Type B pancreatic cell (in vitro differentiated cells): ENCODE results near the gene ESPN. TPM values are rescaled to one million over a fixed set of nuclear protein-coding genes. Genes with fewer than 3 reads are reported as not detected.
A peak's percentile ranks its signal among the peaks of the same experiment; 100 is the strongest.

ENCODE experiments used
- DNase-seq: peaks from one replicate; pipeline ENCODE4 v3.0.0; 2021; ENCODE audit warnings: mixed read lengths; ENCODE audit not compliant: unreplicated experiment; ENCODE audit errors: extremely low spot score
- H3K27ac Mint-ChIP-seq: 2 replicates; pipeline ENCODE4 v1.8.0; 2021; ENCODE audit warnings: mild to moderate bottlenecking, mixed read lengths
- H3K27me3 Mint-ChIP-seq: 2 replicates; pipeline ENCODE4 v1.8.0; 2021; ENCODE audit warnings: mixed read lengths
- H3K36me3 Mint-ChIP-seq: 2 replicates; pipeline ENCODE4 v1.8.0; 2021; ENCODE audit warnings: mixed read lengths
- H3K4me1 Mint-ChIP-seq: one replicate; pipeline ENCODE4 v1.8.0; 2021; ENCODE audit warnings: mixed read lengths; ENCODE audit not compliant: unreplicated experiment
- H3K4me3 Mint-ChIP-seq: 2 replicates; pipeline ENCODE4 v1.8.0; 2021; ENCODE audit warnings: mild to moderate bottlenecking, mixed read lengths
- H3K9me3 Mint-ChIP-seq: 2 replicates; pipeline ENCODE4 v1.8.0; 2021; ENCODE audit warnings: mixed read lengths
- total RNA-seq: library from RNA; stranded (reverse); gene quantifications from 2 replicates; pipeline ENCODE4 v1.2.1, GENCODE V29; 2021; ENCODE audit warnings: low replicate concordance
- TF ChIP-seq, protein P1 (sequence below): fragments of 200-600 bp; sonication (generic); conservative IDR thresholded peaks from 2 replicates; pipeline ENCODE4 v1.5.0; 2021; ENCODE audit warnings: antibody characterized with exemption, mild to moderate bottlenecking

ESPN gene
- total RNA-seq, 1 donor from 2014 or later, result 13.8 TPM

DNA sequence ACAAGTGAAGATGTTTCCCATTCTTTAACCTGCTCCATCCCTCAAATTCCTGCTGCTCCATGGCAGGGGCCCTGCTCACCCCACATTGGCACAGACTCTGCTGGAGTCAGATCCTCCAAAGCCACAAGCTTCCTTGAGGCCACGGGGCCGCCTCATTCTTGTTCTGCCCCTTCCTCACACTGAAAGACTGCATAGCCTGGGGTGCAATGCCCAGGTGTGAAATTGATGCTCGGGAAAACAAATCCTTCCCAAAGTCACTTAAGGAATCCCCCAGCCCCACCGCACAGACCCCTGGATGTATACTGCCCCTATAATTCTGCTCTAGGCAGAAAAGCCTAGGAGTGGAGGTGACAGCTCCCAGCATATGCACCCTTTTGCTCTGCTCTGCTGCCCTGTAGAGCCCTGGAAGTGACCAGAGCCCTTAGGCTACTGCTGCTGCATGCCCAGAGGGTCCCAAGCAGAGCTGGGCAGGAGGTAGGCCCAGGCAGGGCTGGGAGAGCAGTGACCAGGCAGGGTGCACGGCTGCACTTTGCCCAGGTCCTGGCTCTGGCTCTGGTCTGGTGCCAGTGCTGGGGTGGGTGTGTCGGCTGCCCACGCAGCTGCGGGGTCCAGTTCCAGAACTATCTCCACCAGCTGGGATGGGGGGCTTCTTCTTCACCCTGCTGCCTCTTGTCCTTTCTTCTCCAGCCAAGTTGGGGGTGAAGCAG, 6.5 kb upstream of the ESPN start:
- Mint-ChIP-seq H3K36me3 (no peaks in the 10 kb centered on the region), H3K27ac (no peak overlapping the region), H3K27me3 (peaks cover 83% of the 10 kb centered on the region), H3K4me3 (peak overlapping the region; percentile 49), H3K9me3 (no peaks in the 10 kb centered on the region), H3K4me1 (peaks cover 9% of the 10 kb centered on the region)
- DNase-seq, result no peak
- TF ChIP-seq, protein P1, sequence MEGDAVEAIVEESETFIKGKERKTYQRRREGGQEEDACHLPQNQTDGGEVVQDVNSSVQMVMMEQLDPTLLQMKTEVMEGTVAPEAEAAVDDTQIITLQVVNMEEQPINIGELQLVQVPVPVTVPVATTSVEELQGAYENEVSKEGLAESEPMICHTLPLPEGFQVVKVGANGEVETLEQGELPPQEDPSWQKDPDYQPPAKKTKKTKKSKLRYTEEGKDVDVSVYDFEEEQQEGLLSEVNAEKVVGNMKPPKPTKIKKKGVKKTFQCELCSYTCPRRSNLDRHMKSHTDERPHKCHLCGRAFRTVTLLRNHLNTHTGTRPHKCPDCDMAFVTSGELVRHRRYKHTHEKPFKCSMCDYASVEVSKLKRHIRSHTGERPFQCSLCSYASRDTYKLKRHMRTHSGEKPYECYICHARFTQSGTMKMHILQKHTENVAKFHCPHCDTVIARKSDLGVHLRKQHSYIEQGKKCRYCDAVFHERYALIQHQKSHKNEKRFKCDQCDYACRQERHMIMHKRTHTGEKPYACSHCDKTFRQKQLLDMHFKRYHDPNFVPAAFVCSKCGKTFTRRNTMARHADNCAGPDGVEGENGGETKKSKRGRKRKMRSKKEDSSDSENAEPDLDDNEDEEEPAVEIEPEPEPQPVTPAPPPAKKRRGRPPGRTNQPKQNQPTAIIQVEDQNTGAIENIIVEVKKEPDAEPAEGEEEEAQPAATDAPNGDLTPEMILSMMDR, result no peak

DNA sequence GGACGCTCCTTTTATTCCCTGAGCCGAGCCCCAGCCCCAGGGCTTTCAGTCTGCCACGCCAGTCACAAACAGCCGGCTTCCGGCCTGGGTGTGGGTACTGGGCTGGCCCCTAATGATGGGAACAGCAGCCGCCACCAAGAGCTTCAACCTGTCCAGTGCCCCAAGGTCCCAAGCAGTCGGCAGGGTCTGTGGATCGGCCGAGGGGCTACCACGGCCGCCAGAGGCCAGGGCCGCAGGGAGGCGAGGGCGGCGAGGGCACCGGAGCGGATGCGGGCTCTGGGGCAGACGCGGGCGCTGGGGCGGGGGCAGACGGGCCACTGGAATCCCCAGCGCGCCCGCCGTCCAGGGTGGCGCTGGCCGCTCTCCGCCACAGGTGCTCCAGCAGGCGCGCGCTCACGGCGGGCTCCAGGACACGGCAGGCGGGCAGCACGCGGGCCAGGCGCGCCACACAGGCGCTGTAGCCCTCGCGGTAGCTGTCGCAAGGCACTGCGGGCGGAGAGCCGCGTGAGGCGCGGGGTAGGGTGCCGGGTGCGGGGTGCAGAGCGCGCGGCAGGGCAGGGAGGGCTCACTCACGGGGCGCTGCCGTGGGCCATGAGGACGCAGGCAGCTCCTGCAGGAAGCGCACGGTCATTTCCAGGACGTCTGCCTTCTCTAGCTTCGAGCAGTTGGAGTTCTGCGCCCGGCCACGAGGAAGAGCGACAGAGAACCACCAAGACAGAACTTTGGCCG, 5.7 kb upstream of the ESPN start:
- H3K9me3 Mint-ChIP-seq, result no peaks in the 10 kb centered on the region
- TF ChIP-seq, protein P1, result no peak
- DNase-seq, result no peak
- no peak overlapping the region for H3K27ac Mint-ChIP-seq
- peaks cover 9% of the 10 kb centered on the region for H3K4me1 Mint-ChIP-seq
- H3K27me3 Mint-ChIP-seq, result peaks cover 87% of the 10 kb centered on the region
- peak overlapping the region; percentile 81 for H3K4me3 Mint-ChIP-seq
- H3K36me3 Mint-ChIP-seq, result no peaks in the 10 kb centered on the region

DNA sequence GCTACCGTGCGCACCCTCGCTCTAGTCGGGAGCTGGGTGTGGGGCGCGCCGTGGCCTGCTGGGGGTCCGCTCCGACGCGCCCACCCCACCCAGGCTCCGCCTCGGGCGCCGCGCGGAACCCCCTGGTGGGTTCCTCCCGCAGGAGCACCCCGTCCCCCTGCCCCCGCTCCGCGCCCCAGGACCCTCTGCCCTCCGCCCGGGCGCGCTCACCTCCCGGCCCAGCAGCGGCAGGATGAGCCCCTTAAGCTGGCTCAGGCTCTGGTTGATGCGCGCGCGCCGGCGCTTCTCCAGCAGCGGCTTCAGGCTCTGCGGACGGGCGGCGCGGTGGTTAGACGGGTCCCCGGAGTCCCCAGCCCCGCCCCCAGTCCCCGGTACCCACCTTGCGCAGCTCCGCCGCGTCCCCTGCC, 5.2 kb upstream of the ESPN start:
- Mint-ChIP-seq H3K27me3 (peaks cover 89% of the 10 kb centered on the region), H3K4me3 (peak overlapping the region; percentile 81), H3K27ac (no peak overlapping the region), H3K9me3 (no peaks in the 10 kb centered on the region), H3K36me3 (no peaks in the 10 kb centered on the region), H3K4me1 (peaks cover 6% of the 10 kb centered on the region)
- DNase-seq, result no peak
- TF ChIP-seq, protein P1, result no peak

DNA sequence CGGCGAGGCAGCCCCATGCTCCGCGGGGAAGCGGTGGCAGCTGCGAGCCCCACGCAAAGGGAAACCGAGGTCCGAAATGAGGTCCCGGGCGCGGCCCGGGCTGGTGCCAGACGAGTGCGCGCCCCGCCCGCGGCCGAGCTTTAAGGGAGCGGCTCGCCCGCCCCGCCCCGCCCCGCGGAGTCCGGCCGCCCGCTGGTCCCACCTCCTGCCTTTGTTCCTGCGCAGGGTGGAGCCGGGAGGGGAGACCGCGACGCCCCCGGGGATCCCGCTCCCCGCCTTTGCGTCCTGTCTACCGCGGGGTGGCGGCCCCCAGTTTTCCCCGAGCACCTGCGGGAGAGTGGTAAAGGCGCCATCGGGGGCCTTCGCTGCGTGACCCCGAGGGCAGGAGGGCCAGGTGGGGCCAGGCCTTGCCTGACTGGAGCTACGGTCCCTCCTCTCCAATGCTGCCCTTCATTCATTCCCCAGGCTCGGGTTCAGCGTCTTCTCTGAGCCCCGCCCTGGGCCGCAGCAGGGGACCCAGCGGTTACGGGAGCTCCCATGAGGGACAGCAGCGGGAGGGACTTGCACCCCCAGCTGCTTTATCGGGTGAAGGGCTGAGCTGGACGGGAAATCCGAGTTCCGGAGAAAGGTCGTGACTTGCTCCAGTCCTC, 4.6 kb upstream of the ESPN start, which contains the start of gene HES2:
Gene HES2 (minus strand): TSS at position 116 of the 650 bp plus-strand sequence. CDS start 99 bp downstream, at position 17.
- H3K27ac Mint-ChIP-seq, result no peak within 1 kb of the TSS
- no peaks in the 10 kb centered on the region for H3K36me3 Mint-ChIP-seq
- TF ChIP-seq, protein P1, result no peak
- no peaks in the 10 kb centered on the region for H3K9me3 Mint-ChIP-seq
- DNase-seq, result no peak
- peaks cover under 1% of the 10 kb centered on the region for H3K4me1 Mint-ChIP-seq
- H3K27me3 Mint-ChIP-seq, result peaks cover 85% of the 10 kb centered on the region
- H3K4me3 Mint-ChIP-seq, result peak within 1 kb of the TSS; percentile 81

DNA sequence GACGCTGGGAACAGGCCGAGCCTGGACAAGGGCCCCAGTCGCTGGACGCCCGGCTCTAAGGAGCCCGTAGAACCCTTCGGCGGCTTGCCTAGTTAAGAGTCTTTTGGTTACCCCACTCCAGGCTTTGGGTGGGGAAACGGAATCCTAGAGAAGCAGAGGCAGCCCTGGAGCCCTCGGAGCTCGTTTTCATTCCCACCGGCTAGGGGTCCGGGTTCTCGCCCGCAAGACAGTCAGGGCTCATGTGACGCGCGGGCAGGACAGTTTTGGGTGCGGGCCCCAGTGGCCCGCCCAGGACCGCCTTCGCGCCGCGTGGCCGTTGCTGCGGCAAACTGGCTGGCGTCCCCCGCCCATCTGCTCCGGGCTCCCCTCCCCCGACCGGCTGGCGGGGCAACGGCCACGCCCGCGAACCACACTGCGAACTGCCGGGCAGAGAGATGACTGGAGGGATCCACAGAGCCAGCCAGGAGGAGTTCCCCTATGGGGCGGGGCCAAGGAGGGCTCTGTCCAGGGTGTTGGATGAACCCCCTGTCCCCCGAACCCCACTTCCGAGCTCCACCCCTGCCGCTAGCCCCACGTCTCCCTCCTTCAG, 4.0 kb upstream of the ESPN start:
- TF ChIP-seq, protein P1, result no peak
- Mint-ChIP-seq H3K27me3 (peaks cover 83% of the 10 kb centered on the region), H3K4me3 (peak overlapping the region; percentile 71), H3K9me3 (no peaks in the 10 kb centered on the region), H3K36me3 (no peaks in the 10 kb centered on the region), H3K27ac (peak overlapping the region; percentile 63), H3K4me1 (no peaks in the 10 kb centered on the region)
- DNase-seq, result no peak
